ENCODE results near the gene SF3A1.

DNA sequence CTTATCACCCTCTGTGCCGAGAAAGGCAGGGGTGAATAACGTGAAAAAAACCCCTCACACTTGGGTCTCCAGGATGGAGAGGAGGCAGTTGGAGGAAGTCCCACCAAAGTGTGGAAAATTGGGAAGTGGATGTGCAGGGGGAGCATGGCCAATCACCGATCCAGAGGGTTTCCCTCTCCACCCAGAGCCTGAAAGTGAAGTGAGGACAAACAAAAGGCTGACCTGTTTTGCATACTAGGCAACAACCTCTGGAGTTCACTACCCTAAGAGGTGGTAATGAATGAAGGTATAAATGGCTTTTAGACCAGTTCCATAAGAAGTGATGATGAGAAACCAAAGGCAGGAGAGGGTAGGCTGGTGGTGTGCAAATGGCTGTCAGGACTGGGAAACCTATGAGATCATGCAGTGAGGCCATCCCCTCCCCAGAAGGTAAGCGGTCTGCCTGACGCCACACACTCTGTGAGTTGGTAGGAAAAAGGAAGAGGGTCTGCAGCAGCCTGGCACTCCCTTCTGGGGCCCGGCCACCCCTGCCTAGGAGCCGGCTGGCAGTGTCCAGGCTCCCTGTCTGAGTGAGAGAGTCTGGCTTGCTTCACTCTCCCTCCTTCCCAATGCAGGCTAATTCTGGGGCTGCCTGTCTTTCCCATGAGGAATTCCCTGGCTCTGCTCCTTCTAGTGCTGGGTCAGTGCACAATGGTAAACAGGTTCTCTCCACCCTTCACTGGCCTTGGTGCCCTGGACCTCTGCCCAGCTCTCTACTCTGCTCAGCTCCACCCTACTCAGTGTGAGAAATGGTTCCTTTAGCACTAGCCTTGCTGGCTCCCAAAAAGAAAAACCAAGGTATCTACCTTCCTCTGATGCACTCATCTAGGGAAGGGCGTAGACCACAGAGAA, 45.6 kb downstream of the SF3A1 start:
- TF ChIP-seq HDAC2 (IDR thresholded peaks at IDR 0.05) (no peak), ZNF232 (CRISPR knock-in tag; IDR thresholded peaks at IDR 0.05) (no peak), ZNF175 (CRISPR knock-in tag; IDR thresholded peaks at IDR 0.05; ENCODE audit: low read depth) (no peak), ZNF766 (CRISPR knock-in tag; conservative IDR thresholded peaks at IDR 0.05) (no peak), ZKSCAN1 (IDR thresholded peaks at IDR 0.05; ENCODE audit: low read depth, low read length) (no peak), YY1 (IDR thresholded peaks at IDR 0.05; ENCODE audit: borderline replicate concordance in 1 of 3, control insufficient read depth in 1 of 3, extremely low read depth in 1 of 3, insufficient read depth in 3 of 3, insufficient read length in 1 of 3, insufficient replicate concordance in 2 of 3, low read depth in 1 of 3, low read length in 2 of 3) (no peak), NR2C2 (CRISPR knock-in tag; IDR thresholded peaks at IDR 0.05) (no peak), NR2C2 (tag; IDR thresholded peaks at IDR 0.05) (no peak), POLR2A (conservative IDR thresholded peaks at IDR 0.05) (no peak), FOXJ2 (tag; IDR thresholded peaks at IDR 0.05) (no peak), GTF2F1 (IDR thresholded peaks at IDR 0.05; ENCODE audit: low read depth, low read length) (no peak)
- TF ChIP-seq, protein P1, sequence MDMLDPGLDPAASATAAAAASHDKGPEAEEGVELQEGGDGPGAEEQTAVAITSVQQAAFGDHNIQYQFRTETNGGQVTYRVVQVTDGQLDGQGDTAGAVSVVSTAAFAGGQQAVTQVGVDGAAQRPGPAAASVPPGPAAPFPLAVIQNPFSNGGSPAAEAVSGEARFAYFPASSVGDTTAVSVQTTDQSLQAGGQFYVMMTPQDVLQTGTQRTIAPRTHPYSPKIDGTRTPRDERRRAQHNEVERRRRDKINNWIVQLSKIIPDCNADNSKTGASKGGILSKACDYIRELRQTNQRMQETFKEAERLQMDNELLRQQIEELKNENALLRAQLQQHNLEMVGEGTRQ (CRISPR knock-in tag; IDR thresholded peaks at IDR 0.05) = no peak
- TF ChIP-seq, protein P2, sequence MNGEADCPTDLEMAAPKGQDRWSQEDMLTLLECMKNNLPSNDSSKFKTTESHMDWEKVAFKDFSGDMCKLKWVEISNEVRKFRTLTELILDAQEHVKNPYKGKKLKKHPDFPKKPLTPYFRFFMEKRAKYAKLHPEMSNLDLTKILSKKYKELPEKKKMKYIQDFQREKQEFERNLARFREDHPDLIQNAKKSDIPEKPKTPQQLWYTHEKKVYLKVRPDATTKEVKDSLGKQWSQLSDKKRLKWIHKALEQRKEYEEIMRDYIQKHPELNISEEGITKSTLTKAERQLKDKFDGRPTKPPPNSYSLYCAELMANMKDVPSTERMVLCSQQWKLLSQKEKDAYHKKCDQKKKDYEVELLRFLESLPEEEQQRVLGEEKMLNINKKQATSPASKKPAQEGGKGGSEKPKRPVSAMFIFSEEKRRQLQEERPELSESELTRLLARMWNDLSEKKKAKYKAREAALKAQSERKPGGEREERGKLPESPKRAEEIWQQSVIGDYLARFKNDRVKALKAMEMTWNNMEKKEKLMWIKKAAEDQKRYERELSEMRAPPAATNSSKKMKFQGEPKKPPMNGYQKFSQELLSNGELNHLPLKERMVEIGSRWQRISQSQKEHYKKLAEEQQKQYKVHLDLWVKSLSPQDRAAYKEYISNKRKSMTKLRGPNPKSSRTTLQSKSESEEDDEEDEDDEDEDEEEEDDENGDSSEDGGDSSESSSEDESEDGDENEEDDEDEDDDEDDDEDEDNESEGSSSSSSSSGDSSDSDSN (IDR thresholded peaks at IDR 0.05; ENCODE audit: borderline replicate concordance in 1 of 2, low read depth in 2 of 2, low read length in 2 of 2) = no peak

All from K562 (cell line).